AG09309 (cell line): ENCODE data around the gene NFATC1.

Experiments
- DNase-seq: peaks from one replicate; pipeline ENCODE4 v3.0.0-alpha.2; 2010; ENCODE audit warnings: low read depth
- H3K4me3 ChIP-seq: 2 replicates; pipeline ENCODE4 v1.5.1; 2011; ENCODE audit warnings: mild to moderate bottlenecking, low read depth, low read length, moderate library complexity; ENCODE audit not compliant: control insufficient read depth
- CTCF ChIP-seq: IDR thresholded peaks from 2 replicates; pipeline ENCODE4 v1.5.1; 2011; ENCODE audit warnings: mild to moderate bottlenecking, low read depth, low read length, inconsistent platforms; ENCODE audit not compliant: insufficient read depth, control insufficient read depth; ENCODE audit errors: missing control alignments

NFATC1 gene

GRCh38 chr18:79542876-79543750, 147.4 kb downstream of the NFATC1 start:
- no peak for DNase-seq
- TF ChIP-seq CTCF: no peak
- H3K4me3 ChIP-seq: no peak overlapping the region

GRCh38 chr18:79543861-79544385, 148.2 kb downstream of the NFATC1 start:
- TF ChIP-seq CTCF: no peak
- no peak for DNase-seq
- H3K4me3 ChIP-seq: no peak overlapping the region

DNA sequence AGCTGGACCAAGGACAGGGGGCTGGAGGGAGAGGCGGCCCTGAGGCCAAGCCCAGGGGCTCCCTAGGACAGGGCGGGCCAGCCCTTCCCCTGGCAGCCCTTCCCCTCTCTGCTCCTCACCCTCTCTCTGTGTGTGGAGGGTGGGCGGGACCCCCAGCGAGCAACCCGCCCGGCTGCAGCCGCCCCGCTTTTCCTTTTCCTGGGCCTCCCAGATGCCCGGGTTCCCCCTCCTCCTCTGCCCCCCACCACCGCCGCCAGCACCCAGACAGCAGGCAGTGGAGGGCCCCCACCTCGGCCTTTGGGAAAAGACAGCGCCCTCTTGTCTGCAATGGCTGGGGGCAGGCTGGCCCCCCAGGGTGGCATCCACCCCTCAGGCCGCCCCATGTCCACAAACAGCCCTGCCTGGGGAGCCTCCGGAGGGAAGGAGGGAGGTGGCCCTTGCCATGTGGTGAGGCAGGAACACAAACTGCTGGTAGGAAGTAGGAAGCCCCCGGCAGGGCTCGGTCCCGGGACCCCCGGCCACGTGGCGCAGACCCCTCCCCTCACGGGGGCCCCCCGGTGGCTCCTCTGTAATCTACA, 148.7 kb downstream of the NFATC1 start:
- no peak for DNase-seq
- TF ChIP-seq CTCF: no peak
- H3K4me3 ChIP-seq: no peak overlapping the region

GRCh38 chr18:79545255-79545654, 149.5 kb downstream of the NFATC1 start:
- H3K4me3 ChIP-seq: no peak overlapping the region
- DNase-seq: no peak
- no peak for TF ChIP-seq CTCF

- DNase-seq: no peak
- no peak overlapping the region for H3K4me3 ChIP-seq
- no peak for TF ChIP-seq CTCF
These were observed 150.0 kb downstream of the NFATC1 start for GRCh38 chr18:79545736-79546171.

- TF ChIP-seq CTCF: no peak
- no peak for DNase-seq
- no peak overlapping the region for H3K4me3 ChIP-seq
These were observed 151.1 kb downstream of the NFATC1 start for GRCh38 chr18:79546781-79547272.
